ENCODE measurements around the gene GPR89B.
"Not testable (repeated sequence)": the region's sequence is repeated elsewhere in the genome, so short reads cannot be mapped to it uniquely, and the experiment has no call there.

Gene GPR89B

GRCh38 chr1:147940456-147940855, 12.2 kb downstream of the GPR89B start:
- DNase-seq (ENCODE audit: low spot score), result not testable (repeated sequence)

- DNase-seq (ENCODE audit: low spot score), result not testable (repeated sequence)
Observed at GRCh38 chr1:147942563-147942962, 14.3 kb downstream of the GPR89B start.

- not testable (repeated sequence) for DNase-seq (ENCODE audit: low spot score)
Observed at GRCh38 chr1:147949517-147949916, 21.3 kb downstream of the GPR89B start.

- not testable (repeated sequence) for DNase-seq (ENCODE audit: low spot score)
Observed at GRCh38 chr1:147958906-147959305, 30.7 kb downstream of the GPR89B start.

- not testable (repeated sequence) for DNase-seq (ENCODE audit: low spot score)
Observed at GRCh38 chr1:147959680-147960079, 31.5 kb downstream of the GPR89B start.

GRCh38 chr1:147964575-147964974, 36.4 kb downstream of the GPR89B start:
- not testable (repeated sequence) for DNase-seq (ENCODE audit: low spot score)

GRCh38 chr1:147966657-147967056, 38.4 kb downstream of the GPR89B start:
- not testable (repeated sequence) for DNase-seq (ENCODE audit: low spot score)

- DNase-seq (ENCODE audit: low spot score), result not testable (repeated sequence)
Observed at GRCh38 chr1:147978896-147979651, 50.9 kb downstream of the GPR89B start.

GRCh38 chr1:147985374-147985773, 57.2 kb downstream of the GPR89B start:
- DNase-seq (ENCODE audit: low spot score), result not testable (repeated sequence)

GRCh38 chr1:147987893-147988292, 59.7 kb downstream of the GPR89B start:
- not testable (repeated sequence) for DNase-seq (ENCODE audit: low spot score)

- DNase-seq (ENCODE audit: low spot score), result not testable (repeated sequence)
Observed at GRCh38 chr1:147992916-147993315, 64.7 kb downstream of the GPR89B start.

- not testable (repeated sequence) for DNase-seq (ENCODE audit: low spot score)
Observed at GRCh38 chr1:147993400-147993799, 65.2 kb downstream of the GPR89B start.

- not testable (repeated sequence) for DNase-seq (ENCODE audit: low spot score)
Observed at GRCh38 chr1:147993825-147994615, 65.8 kb downstream of the GPR89B start.

- not testable (repeated sequence) for DNase-seq (ENCODE audit: low spot score)
Observed at GRCh38 chr1:147996088-147996487, 67.9 kb downstream of the GPR89B start.

GRCh38 chr1:148007724-148008123, 79.5 kb downstream of the GPR89B start:
- DNase-seq (ENCODE audit: low spot score), result not testable (repeated sequence)

GRCh38 chr1:148010527-148010926, 82.3 kb downstream of the GPR89B start:
- DNase-seq (ENCODE audit: low spot score), result no peak

GRCh38 chr1:148013177-148014144, 85.2 kb downstream of the GPR89B start:
- DNase-seq (ENCODE audit: low spot score), result not testable (repeated sequence)

- not testable (repeated sequence) for DNase-seq (ENCODE audit: low spot score)
Observed at GRCh38 chr1:148014289-148015200, 86.3 kb downstream of the GPR89B start.

- DNase-seq (ENCODE audit: low spot score), result not testable (repeated sequence)
Observed at GRCh38 chr1:148024918-148025317, 96.7 kb downstream of the GPR89B start.

GRCh38 chr1:148027004-148027403, 98.8 kb downstream of the GPR89B start:
- not testable (repeated sequence) for DNase-seq (ENCODE audit: low spot score)

GRCh38 chr1:148032247-148032646, 104.0 kb downstream of the GPR89B start:
- not testable (repeated sequence) for DNase-seq (ENCODE audit: low spot score)

All from AG08396 (cell line).